Spleen (tissue), 7 donors: Measurements from ENCODE around the gene TMCC3.

Experiments
- POLR2A ChIP-seq, 3 donors: fragments of 450-650 bp; IDR thresholded peaks; one replicate each; pipeline ENCODE4 v1.5.1; 2017; ENCODE audit warnings: antibody characterized with exemption in 3 of 3, mild to moderate bottlenecking in 1 of 3
- POLR2AphosphoS5 ChIP-seq, 3 donors: sonication (generic); formaldehyde crosslinking; IDR thresholded peaks; one replicate each; pipeline ENCODE4 v1.5.1; 2017; ENCODE audit warnings: antibody characterized with exemption in 3 of 3
- TF ChIP-seq, protein P1 (sequence below), 11 experiments: fragments of 200-600 bp in 7 of 11; fragments of 450-650 bp in 4 of 11; sonication (generic) in 4 of 11; IDR thresholded peaks in 8 of 11; conservative IDR thresholded peaks in 3 of 11; 1 replicate in 7 of 11; 2 replicates in 4 of 11; pipeline versions ENCODE4 v1.4.0 to v1.8.0; 2016 to 2021; ENCODE audit warnings: antibody characterized with exemption in 11 of 11, inconsistent platforms in 4 of 11, mild to moderate bottlenecking in 1 of 11
- donor health status: DM: no; HTN: no; CAD: no; lungs with moderate emphysema.
- donor health status: DM: no; HTN: no; CAD: no.
- donor health status: DM: no; HTN: no; CAD: no.

DNA sequence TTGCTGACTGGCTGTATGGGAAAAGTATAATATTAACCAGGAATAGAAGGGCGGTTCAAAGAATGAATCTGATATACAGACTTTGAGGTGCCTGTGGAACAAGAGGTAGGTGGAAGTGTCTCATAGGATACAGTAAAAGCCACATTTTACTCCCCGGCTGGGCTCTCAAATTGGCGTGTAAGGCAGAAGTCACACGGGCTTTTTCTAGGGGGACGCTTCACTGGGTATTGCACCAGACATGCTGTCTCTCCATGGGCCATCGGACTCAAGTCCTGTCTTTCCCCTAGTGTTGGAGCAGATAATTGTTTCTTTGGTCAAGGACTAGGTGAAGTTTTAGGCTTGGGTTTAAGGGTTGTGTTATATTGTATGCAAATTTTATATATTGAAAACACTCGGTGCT lies 9.1 kb downstream of the TMCC3 start:
- TF ChIP-seq POLR2A (IDR thresholded peaks at IDR 0.05), result no peak
- TF ChIP-seq, protein P1, sequence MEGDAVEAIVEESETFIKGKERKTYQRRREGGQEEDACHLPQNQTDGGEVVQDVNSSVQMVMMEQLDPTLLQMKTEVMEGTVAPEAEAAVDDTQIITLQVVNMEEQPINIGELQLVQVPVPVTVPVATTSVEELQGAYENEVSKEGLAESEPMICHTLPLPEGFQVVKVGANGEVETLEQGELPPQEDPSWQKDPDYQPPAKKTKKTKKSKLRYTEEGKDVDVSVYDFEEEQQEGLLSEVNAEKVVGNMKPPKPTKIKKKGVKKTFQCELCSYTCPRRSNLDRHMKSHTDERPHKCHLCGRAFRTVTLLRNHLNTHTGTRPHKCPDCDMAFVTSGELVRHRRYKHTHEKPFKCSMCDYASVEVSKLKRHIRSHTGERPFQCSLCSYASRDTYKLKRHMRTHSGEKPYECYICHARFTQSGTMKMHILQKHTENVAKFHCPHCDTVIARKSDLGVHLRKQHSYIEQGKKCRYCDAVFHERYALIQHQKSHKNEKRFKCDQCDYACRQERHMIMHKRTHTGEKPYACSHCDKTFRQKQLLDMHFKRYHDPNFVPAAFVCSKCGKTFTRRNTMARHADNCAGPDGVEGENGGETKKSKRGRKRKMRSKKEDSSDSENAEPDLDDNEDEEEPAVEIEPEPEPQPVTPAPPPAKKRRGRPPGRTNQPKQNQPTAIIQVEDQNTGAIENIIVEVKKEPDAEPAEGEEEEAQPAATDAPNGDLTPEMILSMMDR (IDR thresholded peaks at IDR 0.05 in 8 of 11, conservative IDR thresholded peaks at IDR 0.05 in 3 of 11), result no peak
- TF ChIP-seq POLR2AphosphoS5 (IDR thresholded peaks at IDR 0.05), result no peak
